Activated naive CD4-positive, alpha-beta T cell treated with anti-CD3 and anti-CD28 coated beads, Interleukin-2, amount 50 U/mL, for 16 hours (primary cell): ENCODE results near the gene VWC2L.

Experiments
- DNase-seq: peaks from one replicate; pipeline ENCODE4 v3.0.0-alpha.2; 2020

VWC2L gene

DNA sequence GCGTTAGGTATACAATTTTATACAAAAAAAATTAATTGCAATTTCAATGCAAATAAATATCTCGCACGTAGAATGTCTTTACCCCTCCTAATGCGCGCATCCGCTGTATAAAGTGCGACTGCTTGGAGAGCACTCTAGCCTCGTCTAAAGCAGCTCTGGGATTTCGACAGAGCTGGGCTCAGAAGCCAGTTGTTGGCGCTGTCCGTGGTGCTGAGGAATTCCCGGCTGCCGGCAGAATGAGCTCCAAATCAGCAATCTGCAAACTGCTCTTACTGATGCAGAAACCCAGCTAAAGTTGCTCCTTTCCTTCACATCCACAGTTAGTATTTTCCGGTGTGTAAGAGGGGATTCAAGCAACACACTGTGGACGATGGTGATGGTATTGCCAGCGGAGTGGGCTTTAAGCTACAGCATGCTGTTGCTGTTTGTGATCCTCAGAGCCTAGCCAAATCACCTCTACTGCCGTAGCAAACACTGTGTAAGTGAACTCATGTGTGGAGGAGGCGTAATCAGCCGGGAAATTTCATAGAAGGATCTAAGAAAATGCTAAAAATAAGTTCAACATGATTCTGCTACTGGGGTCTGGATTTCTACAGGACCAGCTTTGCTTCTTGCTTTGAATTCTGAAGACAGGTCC lies at the start of gene VWC2L:
TSS of gene VWC2L (plus strand) at position 137 of the 637 bp plus-strand sequence. CDS start 3,140 bp downstream, outside the sequence.
- peak; percentile 11 for DNase-seq

DNA sequence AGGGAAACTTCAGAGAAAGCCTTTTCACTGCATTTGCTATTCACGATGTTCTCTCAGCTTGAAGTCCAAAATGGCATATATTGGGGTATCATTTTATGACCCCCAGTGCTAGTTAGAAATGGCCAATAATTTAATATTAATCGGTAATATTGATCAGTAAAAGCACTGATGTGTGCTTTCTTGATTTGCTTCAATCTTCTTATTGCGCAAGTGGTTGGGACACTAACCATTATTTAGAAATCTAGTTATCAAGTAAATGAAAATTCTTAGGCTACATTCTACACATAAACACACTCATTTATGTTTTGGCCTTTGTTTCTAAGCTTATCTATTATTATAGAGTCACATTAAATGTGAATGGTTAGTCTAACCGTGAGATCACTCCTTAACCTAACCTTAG lies 49.7 kb upstream of the VWC2L start:
- no peak for DNase-seq

DNA sequence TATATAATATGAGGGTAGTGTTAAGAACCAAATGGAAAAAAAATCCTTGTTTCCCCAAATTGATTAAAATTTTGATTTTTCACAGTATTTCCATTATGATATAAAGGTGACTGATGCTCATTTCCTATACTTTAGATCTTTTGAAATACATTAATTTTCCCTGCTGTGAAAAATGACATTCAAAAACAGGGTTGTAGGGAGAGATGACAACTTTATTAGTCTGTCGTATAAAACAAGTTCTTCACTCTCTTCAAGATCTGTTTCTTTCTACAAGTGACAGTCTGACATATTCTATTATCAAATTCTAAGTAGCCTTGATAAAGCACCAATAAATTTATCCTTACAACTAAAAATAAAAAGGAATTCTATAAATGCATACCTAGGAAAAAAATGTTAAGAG lies 45.3 kb upstream of the VWC2L start:
- no peak for DNase-seq

DNA sequence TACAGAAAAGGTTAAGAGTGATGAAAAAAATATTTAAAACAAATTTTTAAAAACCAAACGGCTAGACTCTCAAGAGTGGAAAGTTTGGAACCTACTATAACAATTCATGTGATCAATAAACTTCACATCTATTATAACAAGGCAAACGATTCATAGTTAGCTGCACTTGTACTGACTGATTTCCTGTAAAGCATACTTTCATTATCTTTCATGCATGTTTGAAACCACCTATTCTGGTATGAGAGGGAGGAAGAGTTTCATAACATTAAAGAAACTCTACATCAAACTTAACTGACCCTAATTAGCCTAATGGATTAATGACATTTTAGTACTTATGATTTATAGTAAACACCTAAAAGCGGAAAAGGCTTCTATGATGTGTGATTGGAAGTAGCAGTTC lies 43.7 kb upstream of the VWC2L start:
- DNase-seq = no peak

DNA sequence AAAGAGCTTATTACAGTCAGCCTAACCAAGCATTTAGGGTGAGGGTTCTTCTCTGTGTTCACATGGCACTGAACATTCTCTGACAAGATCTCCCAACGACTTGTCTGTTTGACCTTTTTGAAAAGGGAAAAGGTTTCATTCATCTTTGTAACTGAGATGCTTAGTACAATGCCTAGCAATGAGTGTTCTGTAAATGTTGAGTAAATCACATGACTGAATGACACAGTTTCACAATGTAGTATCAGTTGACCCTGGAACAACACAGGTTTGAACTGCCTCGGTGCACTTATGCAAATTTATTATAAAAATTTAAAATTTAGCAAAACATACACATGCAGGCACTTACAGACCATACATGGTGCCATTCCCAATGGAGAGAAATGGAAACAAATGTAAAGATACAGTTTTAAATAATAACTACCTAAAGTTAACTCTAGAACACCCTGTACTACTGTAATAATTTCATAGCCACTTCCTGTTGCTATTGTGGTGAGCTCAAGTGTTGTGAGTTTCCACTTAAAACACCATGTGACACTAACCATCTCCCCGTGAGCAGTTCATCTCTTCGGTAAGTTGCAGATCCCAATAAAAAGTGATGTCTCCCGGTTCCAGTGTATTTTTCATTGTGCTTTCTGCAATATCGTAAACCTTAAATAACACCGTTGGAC lies 34.1 kb upstream of the VWC2L start:
- DNase-seq = no peak

DNA sequence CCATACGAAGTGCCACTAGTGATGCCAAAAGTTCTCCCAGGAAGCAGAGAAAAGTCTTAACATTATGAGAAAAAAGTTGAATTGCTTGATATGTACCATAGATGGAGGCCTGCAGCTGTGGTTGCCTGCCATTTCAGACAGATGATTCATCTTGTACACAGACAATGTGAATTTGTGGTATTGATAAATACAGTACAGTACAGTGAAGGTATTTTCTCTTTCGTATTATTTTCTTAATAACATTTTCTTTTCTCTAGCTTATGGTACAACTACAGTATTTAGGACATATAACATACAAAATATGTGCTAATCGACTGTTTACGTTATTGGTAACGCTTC lies 33.6 kb upstream of the VWC2L start:
- no peak for DNase-seq

DNA sequence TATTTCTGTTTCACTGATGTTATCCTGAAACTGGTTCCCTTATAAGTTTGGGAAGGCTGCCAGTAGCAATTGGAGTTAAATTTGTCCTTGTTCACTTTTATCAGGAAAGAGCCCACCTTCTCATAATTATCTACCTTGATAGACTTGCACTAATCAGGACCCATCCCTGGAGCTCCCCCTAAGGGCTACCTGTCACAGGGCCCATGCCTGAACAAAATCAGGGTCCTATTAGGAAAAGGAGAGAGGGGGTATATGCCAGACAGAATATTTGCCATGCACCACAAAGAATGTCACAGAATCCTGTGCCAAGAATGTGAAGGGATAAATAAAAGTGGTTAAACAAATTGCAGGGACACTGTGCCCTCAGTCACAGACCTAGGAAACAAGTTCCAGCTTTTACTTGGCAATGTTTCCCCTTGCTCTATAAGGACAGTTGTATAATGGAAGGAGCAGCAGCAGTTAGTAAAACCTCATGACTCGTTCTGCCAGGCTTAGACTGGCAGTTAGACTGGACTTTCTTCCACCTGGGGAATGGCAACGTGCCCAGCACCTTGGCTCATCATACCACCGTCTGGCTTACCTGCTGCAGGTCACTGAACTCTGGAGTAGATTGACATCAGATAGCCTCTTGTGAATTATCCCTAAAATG lies 32.3 kb upstream of the VWC2L start:
- no peak for DNase-seq

DNA sequence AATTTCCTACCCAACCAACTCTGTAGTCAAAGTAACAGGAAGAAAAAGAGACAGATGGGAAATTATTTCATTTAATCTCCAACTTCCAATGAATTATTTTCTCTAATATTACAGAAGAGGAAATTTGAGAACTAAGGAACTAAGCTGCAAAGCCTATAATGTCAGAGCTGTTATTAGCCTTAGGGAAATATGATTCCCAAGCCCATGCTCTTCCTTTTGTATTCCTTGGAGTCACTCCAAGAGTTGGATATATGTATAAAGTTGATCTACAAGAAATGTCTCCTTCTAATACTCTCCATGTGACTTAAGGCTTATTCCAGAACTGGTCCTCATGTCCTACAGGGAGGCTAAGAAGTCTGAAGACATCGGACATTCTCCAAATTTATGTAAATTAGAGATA lies 31.6 kb upstream of the VWC2L start:
- no peak for DNase-seq

DNA sequence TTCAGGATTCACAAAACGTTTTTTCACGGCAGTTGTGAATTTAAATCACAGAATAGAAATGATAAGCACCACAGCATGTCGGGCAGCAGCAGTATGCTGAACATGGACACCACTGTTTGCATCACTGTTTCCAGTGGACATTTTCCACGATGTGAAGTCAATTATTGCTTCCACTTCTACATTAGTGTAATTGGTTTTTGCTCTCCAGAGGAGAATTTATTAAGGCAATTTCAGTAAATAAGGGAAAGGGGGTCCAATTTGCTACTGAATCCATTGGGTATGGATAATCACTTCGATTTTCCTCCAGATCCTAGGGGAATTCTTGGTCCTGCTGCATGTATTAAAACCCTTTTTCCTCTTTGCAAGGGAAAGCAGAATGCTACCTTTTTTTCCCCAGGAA lies 30.2 kb upstream of the VWC2L start:
- DNase-seq = no peak

DNA sequence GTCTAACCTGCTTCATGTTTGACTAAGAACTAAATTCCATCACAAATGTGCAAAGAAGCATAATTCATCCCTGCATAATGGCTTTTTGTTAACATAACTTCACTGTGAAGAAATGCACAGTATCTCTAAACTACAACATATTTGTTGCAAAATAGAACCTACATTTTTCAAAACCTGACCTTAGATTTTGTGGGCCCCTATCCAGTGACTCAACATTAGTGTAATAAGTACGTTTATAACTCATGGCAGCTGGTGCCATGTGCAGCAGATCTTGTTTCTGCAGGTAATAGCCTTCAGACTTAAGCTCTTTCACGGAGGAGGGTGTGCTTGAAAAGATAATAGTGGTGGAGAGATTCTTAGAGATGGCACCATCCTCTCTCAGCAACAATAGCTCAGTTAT lies 28.6 kb upstream of the VWC2L start:
- DNase-seq = no peak

DNA sequence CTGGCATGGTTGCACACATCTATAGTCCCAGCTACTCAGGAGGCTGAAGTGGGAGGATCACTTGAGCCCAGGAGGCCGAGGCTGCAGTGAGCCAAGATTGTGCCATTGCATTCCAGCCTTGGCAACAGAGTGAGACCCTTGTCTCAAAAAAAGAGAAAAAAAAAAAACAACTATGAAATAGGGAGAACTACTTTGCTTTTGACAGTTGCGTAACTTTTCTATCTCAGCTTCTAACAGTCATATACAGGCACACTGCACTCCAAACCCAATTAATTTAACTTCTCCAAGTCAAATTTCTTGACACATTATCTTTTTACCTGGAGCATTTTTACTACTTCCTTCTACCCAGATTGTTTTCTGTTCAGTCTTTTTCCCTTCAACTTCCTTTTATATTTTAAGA lies 24.1 kb upstream of the VWC2L start:
- no peak for DNase-seq

DNA sequence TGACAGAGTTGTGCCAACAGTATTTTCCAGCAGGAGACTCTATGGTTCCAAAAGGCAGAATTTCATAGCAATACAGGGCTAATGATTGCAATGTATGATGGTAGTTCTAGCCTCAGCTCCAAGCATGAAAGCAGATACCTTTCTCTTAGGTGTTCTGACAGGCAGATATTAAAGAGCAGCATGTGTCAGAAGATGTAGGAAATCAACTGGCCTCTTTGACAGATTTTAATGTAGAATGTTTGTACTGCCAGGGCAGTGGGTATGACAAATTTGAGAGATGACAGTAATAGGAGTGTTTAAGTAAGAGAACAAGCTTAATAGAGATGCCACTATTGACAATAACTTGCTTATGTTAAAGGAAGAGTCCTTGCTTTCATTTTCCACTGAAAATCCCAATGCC lies 21.5 kb upstream of the VWC2L start:
- DNase-seq = no peak

DNA sequence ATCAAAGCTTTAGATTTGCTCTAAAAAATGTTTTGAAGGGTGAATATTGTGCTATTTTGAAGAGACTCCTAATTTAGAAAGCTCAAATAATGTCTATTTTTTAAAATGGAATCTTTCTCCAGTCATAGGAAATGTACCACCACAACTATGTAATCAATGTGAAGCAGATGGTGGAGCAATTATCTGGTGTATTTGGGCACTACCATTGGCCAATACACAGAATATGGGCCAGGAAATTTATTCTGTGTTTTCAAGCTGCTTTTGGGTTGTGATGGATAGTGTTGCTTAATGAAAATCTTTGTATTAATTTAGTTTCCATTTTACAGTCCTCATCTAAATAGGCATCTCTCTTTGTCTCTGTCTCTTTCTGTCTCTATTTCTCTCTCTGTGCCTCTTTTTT lies 17.1 kb upstream of the VWC2L start:
- DNase-seq = no peak

DNA sequence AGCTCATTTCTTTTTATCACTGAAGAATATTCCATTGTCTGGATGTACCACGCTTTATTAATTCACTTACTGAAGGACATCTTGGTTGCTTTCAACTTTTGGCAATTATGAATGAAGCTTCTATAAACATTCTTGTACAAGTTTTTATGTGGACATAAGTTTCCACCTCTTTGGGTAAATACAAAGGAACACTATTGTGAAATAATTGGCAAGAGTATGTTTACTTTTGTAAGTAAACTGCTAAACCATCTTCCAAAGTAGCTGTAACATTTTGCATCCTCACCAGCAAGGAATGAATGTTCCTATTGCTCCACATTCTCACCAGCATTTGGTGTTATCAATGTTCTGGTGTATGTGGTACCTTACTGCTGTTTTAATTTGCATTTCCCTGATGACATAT lies 15.8 kb upstream of the VWC2L start:
- DNase-seq = no peak

DNA sequence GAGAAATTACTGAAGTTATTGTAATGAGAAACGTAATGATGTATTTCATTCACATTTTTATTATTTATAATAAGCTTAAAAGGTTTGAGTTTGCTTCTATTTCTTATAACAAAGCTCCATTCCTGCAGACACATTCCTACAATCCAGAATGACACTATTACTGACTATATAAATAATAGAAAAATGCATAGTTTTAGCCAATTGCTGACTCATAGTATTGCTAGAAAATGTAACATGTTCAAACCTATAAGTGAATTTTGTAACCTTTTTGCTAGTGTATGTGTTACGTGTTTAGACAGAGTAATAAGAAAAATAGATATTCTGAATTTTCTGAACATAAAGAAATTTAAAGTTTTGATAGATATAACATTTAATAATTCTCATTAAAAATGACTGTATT lies 9.3 kb upstream of the VWC2L start:
- DNase-seq = no peak

DNA sequence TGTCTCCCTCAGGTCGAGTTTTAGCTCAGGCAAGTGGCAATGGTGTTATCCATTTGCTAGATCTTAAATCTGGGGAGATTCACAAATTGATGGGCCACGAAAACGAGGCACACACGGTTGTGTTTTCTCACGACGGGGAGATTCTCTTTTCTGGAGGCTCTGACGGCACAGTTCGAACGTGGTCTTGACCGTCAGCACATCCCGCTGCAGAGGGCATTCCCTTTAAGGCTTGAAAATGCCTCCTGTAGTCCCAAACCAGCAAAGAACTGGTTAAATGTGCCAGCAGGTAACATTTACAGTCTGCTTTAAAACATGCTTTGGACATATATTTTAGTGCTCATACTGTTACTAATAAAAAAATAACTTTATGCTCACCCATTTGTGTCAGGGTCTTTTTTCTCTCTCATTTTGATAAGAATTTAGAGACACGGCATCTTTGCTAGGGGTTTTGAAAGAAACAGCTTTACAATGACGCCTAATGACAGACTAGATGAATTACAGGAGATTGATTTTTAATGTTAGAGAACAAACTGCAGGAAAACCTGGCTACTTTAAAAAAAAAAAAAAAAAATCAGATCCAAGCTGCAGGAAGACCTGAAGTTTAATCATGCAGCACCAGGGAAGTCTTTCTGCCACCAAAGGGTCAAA lies 602 bp upstream of the VWC2L start:
- DNase-seq = no peak

DNA sequence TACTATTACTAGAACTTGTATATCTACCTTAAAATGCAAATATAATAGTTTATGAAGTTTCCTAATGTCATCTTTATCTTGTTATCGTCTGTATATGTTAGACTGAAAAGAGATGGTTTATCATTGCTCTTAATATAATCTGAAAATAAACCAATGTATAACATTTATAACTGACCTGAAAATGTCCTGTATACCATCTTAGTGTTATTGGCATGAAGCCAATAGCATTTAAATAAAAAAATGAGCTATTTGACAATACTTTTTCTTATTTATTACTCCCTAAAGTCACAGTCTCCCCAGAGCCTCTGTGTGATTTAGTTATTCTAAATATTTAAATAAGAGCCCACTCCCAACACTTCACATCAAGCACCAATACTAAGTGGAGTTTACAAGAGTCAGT lies 1.8 kb downstream of the VWC2L start:
- DNase-seq = no peak

DNA sequence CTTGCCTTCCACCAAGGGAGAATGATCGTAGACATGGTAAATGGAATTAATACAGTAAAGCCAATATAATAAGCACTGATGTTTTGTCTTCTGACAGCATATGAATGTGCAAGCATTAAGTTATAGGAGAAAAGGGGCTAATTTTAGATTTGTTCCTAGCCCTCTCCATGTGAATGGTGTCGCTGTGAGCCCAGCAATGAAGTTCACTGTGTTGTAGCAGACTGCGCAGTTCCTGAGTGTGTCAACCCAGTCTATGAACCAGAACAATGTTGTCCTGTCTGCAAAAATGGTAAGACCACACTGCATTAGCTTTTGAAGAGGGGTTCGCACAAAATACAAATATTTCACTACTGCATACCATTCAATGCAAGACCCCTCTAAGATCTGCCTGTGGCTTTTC lies 25.6 kb downstream of the VWC2L start:
- no peak for DNase-seq

DNA sequence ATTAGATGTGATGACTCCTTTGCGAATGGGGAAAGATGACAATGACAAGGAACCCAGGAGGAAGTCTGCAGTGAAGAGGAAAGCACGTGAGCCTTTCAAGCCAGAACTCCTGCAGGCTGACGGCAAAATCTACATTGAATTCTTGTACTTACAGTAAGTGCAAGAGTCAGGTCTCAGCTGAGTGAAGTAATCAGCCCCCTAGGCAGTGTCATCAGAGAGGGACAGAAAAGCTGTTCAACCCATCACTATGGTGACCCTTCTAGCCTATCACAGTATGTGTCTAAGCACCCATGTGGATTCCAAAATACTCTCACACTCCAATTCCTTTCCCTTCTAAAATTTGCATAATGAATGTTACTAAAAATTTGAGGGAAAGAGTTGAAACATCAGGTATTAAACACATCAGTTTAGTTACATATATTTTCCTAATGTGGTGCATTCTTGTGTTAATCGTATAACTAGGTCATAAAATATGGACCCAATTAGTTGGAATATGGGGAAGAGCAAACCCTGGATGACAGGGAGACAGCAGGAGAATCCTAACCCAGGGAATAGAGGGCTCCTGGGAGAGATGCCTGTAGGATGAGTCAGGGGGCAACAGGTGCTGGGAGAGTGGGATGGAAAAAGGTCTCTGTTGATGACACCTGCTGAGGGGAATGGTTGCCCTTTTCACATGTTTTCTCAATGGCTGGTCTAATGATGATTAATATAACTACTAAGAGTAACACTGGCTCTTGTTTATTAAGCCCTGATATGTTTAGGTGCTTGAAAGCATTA lies 39.5 kb downstream of the VWC2L start:
- DNase-seq = no peak

DNA sequence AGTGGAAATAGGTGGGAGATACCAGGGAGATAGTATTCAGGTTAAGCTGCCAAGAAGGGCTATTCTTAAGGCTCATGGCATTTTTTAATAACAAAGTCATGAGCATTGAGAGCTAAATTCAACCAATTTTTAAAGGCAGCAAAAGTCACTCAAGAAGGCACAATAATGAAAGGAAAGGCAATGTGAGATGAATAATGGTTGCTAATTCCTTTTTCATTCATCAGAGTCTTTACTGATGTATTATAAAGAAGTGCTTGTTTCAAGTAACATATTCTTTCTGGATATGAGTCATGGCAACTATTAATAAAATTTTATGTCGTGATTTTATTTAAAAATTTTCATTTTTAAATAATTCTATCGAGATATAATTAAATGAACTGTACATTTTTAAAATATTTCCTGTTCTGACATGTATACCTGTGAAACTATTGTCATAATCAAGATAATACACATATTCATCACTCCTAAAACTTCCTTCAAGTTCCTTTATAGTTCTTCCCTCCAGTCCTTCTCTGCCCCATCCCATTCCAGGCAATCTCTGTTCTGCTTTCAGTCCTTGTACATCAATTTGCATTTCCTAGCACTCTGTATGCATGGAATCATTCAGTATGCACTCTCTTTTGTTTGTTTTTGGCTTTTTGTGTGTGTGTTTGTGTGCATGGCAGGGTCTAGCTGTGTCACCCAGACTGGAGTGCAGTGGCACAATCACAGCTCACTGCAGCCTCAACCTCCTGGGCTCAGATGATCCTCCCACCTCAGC lies 40.8 kb downstream of the VWC2L start:
- no peak for DNase-seq

DNA sequence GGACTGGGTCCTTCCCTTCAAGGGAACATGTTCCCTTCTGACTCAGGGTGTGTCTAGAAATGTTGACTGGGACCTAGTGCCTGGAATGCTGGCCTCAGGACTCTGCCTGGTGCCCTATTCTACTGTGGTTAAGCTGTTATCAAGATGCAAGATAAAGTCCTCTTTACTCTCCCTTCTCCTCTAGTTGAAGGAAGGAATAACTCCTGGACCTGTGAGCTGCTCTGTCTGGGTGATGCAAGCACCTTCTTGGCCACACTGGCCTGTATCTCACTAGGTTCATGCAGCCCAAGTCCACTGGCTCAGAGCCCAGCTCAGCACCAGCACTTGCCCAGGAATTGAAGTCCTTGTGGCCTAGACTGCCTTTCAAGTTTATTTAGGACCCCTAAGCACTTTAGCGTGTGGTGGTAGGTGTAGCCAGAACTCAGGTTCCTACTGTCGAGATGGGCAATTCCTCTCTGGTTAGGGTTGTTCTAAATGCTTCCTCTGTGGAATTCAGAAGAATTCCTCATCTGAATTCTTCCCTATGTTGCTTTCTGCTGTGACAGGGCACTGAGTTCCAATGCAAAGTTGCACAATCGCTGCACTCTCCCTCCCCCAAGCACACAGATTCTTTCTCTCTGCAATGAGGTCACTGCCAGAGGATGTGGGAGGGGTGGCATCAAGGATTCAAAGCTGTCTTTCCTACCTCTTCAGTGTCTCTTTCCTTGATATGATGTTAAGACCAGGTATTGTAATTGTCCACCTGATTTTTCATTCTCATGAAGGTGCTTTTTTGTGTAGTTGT lies 54.7 kb downstream of the VWC2L start:
- DNase-seq = no peak

DNA sequence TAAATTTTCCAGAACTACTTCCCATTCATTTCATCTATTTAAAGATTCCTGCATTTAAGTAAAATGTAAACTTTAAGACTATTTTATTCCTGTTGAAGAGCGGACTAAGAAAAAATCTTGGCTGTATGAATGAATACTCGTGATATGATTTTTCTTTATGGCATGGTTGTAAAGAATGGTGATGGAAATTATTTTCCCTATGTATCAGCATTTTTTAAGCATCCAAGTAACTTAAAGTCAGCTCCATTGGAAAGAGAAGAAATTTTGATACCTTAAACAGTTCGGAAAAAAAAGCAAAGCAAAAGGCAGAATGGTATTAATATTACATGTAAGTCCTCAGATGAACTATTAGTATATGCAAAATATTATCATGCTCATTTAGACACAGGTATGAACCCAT lies 58.9 kb downstream of the VWC2L start:
- no peak for DNase-seq
